Measurements from ENCODE around the gene DVL3. TPM values are rescaled to one million over a fixed set of nuclear protein-coding genes. Genes with fewer than 3 reads are reported as not detected.

DVL3 gene
- total and polyA plus RNA-seq, 4 donors, result 8.6 to 26.3 (median 17.4) TPM

DNA sequence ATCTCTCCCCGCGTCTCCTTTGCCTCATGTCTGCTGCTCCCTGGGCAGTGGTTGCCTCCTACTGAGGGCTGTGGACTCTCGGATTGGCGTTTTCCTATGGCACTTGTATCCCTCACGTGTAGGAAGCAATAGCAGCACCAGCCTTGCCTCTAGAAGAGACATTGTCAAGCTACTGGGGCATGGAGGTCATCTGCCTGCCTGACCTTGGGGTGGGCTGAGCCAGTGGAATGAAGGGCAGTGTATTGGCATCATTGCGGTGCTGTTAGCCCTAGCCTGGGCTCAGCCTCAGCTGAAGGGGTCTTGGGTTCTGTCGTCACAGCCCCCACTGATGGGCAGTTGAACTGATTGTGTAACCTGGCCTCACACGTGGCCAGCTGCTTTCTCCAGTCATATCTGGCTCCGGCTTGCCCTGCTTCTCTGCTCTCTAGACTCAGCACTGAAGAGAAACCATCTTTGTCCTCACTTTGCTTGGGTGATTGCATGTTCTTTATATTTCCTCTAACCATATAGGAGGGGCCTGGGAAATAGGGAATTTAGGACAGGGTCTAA is 38.9 kb downstream of the DVL3 start:
- Histone ChIP-seq H3K4me1 (ENCODE audit: control insufficient read depth in 4 of 4, insufficient read depth in 4 of 4, low read length in 3 of 4) (no peaks in the 10 kb centered on the region), H3K9me3 (ENCODE audit: control insufficient read depth in 4 of 4, low read length in 3 of 4) (no peaks in the 10 kb centered on the region), H3K27me3 (ENCODE audit: control insufficient read depth in 4 of 4, insufficient read depth in 4 of 4, low read length in 3 of 4) (no peaks in the 10 kb centered on the region), H3K9ac (ENCODE audit: low read depth in 1 of 2, low read length in 2 of 2) (no peak overlapping the region), H3K27ac (ENCODE audit: low read depth in 1 of 2, low read length in 2 of 2) (no peak overlapping the region), H3K4me3 (ENCODE audit: low read depth in 1 of 3, low read length in 3 of 3) (no peak overlapping the region), H3K36me3 (ENCODE audit: control insufficient read depth in 4 of 4, insufficient read depth in 3 of 4, low read depth in 1 of 4, low read length in 3 of 4) (peaks cover 19 to 67% (median 54%) of the 10 kb centered on the region in 4 donors)
- WGBS, result 89% methylated on average over 9 of the region's 9 CpGs
- DNase-seq (ENCODE audit: low spot score), result no peak
- TF ChIP-seq TAF1 (conservative IDR thresholded peaks at IDR 0.05), result no peak
- TF ChIP-seq HNF4A (conservative IDR thresholded peaks at IDR 0.05), result no peak
- TF ChIP-seq YY1 (IDR thresholded peaks at IDR 0.05), result no peak
- no peak for TF ChIP-seq REST (IDR thresholded peaks at IDR 0.05)
- TF ChIP-seq, protein P1, sequence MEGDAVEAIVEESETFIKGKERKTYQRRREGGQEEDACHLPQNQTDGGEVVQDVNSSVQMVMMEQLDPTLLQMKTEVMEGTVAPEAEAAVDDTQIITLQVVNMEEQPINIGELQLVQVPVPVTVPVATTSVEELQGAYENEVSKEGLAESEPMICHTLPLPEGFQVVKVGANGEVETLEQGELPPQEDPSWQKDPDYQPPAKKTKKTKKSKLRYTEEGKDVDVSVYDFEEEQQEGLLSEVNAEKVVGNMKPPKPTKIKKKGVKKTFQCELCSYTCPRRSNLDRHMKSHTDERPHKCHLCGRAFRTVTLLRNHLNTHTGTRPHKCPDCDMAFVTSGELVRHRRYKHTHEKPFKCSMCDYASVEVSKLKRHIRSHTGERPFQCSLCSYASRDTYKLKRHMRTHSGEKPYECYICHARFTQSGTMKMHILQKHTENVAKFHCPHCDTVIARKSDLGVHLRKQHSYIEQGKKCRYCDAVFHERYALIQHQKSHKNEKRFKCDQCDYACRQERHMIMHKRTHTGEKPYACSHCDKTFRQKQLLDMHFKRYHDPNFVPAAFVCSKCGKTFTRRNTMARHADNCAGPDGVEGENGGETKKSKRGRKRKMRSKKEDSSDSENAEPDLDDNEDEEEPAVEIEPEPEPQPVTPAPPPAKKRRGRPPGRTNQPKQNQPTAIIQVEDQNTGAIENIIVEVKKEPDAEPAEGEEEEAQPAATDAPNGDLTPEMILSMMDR (IDR thresholded peaks at IDR 0.05; ENCODE audit: low read depth, low read length, missing input control), result no peak
- no peak for TF ChIP-seq RAD21 (IDR thresholded peaks at IDR 0.05)
- TF ChIP-seq, protein P2, sequence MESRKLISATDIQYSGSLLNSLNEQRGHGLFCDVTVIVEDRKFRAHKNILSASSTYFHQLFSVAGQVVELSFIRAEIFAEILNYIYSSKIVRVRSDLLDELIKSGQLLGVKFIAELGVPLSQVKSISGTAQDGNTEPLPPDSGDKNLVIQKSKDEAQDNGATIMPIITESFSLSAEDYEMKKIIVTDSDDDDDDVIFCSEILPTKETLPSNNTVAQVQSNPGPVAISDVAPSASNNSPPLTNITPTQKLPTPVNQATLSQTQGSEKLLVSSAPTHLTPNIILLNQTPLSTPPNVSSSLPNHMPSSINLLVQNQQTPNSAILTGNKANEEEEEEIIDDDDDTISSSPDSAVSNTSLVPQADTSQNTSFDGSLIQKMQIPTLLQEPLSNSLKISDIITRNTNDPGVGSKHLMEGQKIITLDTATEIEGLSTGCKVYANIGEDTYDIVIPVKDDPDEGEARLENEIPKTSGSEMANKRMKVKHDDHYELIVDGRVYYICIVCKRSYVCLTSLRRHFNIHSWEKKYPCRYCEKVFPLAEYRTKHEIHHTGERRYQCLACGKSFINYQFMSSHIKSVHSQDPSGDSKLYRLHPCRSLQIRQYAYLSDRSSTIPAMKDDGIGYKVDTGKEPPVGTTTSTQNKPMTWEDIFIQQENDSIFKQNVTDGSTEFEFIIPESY (IDR thresholded peaks at IDR 0.05), result no peak
- no peak for TF ChIP-seq MAX (IDR thresholded peaks at IDR 0.05)
- TF ChIP-seq FOXA1 (IDR thresholded peaks at IDR 0.05), result no peak
- no peak for TF ChIP-seq FOXA2 (IDR thresholded peaks at IDR 0.05)
- TF ChIP-seq NR2F2 (IDR thresholded peaks at IDR 0.05), result no peak
- TF ChIP-seq JUND (IDR thresholded peaks at IDR 0.05), result no peak
- TF ChIP-seq EGR1 (IDR thresholded peaks at IDR 0.05; ENCODE audit: low read depth in 2 of 2), result no peak
- no peak for TF ChIP-seq GABPA (IDR thresholded peaks at IDR 0.05 in 1 of 2, conservative IDR thresholded peaks at IDR 0.05 in 1 of 2)
- TF ChIP-seq SP1 (IDR thresholded peaks at IDR 0.05), result no peak

- H3K27ac ChIP-seq (ENCODE audit: low read depth in 1 of 2, low read length in 2 of 2), result no peak overlapping the region
- H3K4me1 ChIP-seq (ENCODE audit: control insufficient read depth in 4 of 4, insufficient read depth in 4 of 4, low read length in 3 of 4), result no peaks in the 10 kb centered on the region
- H3K4me3 ChIP-seq (ENCODE audit: low read depth in 1 of 3, low read length in 3 of 3), result no peak overlapping the region
- H3K9me3 ChIP-seq (ENCODE audit: control insufficient read depth in 4 of 4, low read length in 3 of 4), result no peaks in the 10 kb centered on the region
- TF ChIP-seq FOXA1 (IDR thresholded peaks at IDR 0.05), result no peak
- no peak for TF ChIP-seq MAX (IDR thresholded peaks at IDR 0.05)
- TF ChIP-seq REST (IDR thresholded peaks at IDR 0.05), result no peak
- no peak for TF ChIP-seq TAF1 (conservative IDR thresholded peaks at IDR 0.05)
- no peak for TF ChIP-seq GABPA (IDR thresholded peaks at IDR 0.05 in 1 of 2, conservative IDR thresholded peaks at IDR 0.05 in 1 of 2)
- TF ChIP-seq, protein P2 (IDR thresholded peaks at IDR 0.05), result no peak
- no peak for TF ChIP-seq YY1 (IDR thresholded peaks at IDR 0.05)
- TF ChIP-seq HNF4G (IDR thresholded peaks at IDR 0.05), result no peak
- TF ChIP-seq SP1 (IDR thresholded peaks at IDR 0.05), result no peak
- no peak for DNase-seq (ENCODE audit: low spot score)
- 93% methylated on average over 6 of the region's 6 CpGs for WGBS
- no peak overlapping the region for H3K9ac ChIP-seq (ENCODE audit: low read depth in 1 of 2, low read length in 2 of 2)
- H3K27me3 ChIP-seq (ENCODE audit: control insufficient read depth in 4 of 4, insufficient read depth in 4 of 4, low read length in 3 of 4), result no peaks in the 10 kb centered on the region
- peaks cover 9 to 42% (median 31%) of the 10 kb centered on the region in 4 donors for H3K36me3 ChIP-seq (ENCODE audit: control insufficient read depth in 4 of 4, insufficient read depth in 3 of 4, low read depth in 1 of 4, low read length in 3 of 4)
Observed at GRCh38 chr3:184196536-184196935, 41.4 kb downstream of the DVL3 start.
